Jurkat, Clone E6-1 (cell line): ENCODE measurements around the gene DNAH9.

ENCODE experiments used
- DNase-seq: peaks from one replicate; pipeline ENCODE4 v3.0.0-alpha.2; 2011; ENCODE audit warnings: low read depth, low spot score
- H3K4me3 ChIP-seq: 2 replicates; pipeline ENCODE4 v1.5.1; 2011; ENCODE audit warnings: mild to moderate bottlenecking, low read length, control low read depth, moderate library complexity

The DNAH9 gene

DNA sequence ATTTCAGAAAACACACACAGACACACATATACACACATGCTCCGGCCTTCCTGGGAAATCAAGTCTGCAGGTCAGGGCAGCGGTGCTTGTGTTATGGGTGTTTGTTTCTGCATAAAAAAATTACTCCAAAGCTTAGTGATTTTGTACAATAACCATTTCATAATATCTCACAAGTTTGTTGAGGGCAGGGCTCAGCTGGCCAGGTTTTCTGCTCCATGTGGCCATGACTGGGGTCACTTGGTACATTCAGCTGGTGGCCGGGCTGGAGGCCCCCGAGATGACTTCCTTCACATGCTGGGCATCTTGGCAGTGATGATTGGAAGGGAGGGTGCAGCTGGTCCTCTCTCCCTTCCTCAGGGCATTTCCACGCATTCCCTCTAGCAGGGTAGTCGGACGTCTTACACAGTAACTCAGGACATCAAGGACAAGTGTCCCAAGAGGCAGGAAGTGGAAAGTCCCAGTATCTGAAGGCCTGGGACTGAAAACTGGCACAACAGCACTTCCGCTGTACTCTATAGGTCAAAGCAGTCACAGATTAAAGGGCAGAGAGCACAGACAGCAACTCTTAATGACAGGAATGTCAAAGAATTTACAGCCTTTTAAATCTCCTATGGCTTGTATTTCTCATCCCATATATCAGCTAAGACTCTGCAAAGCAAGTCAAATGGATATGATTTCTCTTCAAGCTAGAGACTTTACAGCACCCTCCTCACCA, 271.6 kb downstream of the DNAH9 start:
- DNase-seq: no peak
- no peak overlapping the region for H3K4me3 ChIP-seq

DNA sequence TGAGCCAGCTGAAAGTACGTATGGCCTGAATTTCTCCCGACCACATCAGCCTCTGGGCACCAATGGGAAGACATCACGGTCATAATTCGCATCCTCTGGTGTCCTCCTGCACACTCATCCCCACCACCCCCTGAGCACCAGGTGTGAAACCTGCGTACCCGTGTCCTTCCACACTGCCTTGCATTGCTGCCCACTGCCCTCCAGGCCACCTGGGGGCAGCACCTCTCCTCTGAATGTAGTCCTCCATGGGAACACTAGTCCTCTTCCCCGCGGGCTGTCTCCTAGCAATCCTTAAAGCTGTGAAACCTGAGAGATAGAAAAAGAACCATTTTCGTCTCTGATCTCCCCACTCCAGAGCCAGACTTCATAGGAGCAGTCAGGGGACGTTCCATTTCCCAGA, 273.5 kb downstream of the DNAH9 start:
- DNase-seq: no peak
- no peak overlapping the region for H3K4me3 ChIP-seq

DNA sequence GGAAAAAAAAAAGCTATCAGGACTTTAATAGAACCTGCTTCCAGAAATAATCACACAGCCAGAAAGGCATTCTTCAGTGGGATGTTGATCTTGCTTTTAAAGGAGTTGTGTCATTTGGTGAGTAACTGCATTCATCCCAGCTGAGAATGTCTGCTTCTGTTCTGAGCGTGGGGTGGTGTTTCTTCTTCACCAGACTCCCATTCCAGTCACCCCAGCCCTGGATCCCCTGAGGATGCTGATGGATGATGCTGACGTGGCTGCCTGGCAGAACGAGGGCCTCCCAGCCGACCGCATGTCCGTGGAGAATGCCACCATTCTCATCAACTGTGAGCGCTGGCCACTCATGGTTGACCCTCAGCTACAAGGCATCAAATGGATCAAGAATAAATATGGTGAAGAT, 276.5 kb downstream of the DNAH9 start:
- DNase-seq: no peak
- no peak overlapping the region for H3K4me3 ChIP-seq

DNA sequence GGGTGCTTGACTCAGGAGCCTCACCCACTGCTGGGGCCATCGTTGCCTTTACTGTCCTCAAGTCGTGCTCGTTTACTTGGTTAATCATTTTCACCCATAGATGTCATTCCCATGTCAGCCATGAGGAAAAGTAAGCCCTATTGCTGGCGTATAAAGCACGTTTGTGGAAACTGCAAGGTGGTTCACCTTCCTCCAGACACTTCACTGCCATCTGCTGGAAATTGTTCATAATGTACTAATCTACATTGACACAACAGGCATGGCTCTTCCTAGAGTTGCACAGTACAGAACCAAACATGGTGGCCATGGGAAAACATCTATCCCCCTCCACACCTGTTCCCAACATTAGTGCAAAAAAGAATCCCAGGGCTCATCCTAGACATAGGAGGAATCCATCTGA, 282.4 kb downstream of the DNAH9 start:
- H3K4me3 ChIP-seq: no peak overlapping the region
- peak; percentile 37 for DNase-seq

DNA sequence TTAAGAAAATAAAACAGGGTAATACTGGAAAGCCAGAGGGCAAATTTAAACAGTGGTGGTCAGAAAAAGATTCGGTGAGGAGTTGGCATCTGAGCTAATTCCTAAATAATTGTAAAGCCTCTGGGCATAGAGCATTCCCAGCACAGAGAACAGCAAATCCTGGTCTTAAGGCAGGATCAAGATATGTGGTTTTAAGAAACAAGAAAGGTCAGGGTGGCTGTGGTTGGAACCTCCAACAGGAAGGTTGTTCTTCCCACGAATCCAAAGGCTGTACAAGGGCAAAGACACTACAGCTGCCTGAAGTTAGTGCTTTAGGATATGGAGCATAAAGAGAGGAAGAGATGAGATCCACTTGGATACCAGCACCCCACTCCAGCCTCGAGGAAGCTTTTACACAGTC, 284.4 kb downstream of the DNAH9 start:
- DNase-seq: no peak
- no peak overlapping the region for H3K4me3 ChIP-seq

DNA sequence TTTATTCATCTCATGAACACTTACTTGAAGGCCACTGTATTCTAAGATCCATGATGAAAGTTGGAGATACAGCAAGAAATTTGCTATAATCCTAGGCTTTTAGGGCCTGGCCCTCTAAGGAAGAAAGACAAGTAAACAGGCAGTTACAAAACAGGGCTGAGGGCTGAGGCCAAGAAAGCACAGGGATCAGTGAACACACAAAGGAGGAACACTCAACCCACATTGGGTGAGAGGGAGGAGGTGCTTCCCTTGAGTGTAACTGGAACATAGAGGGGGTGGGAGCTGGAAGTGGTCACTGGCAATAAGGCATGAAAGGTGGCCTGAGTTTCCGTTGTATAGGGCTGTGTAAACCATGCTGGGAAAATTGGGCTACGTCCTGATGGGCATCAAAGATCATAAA, 286.8 kb downstream of the DNAH9 start:
- DNase-seq: no peak
- H3K4me3 ChIP-seq: no peak overlapping the region

DNA sequence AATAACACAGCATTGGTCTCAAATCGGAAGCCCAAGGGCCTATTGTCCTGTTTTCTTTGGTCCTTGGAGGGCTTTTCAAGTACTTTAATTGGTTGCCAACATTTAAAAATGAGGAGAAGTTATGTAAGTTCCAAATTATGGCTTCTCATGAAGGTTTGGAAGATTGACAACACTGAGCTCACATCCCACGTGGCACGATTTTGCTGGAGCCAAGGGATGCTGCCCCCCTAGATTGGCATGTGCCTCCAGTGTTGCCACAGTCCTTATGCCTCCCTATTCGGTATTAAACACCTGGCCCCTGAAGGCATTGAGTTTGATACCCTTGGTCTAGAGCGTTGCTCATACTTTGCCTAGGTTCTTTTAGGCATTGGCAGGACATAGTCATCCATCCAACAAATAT, 291.0 kb downstream of the DNAH9 start:
- no peak for DNase-seq

DNA sequence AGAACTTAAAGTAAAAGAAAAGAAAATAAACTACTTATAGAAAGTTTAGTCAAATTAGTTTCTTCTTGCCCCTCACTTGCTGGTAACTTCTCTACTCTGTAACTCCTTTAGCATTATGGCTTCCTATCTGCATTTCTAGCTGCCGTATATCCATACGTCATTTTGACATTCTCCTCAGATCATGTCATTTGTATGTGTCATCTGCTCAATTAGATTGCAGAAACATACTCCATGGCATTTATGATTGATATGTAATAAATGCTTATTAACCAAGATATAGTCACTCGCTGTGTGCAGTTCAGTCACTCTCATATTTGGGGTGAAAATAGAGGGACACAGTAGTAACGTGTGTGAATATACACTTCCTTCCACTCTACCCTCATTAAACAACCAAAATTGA, 295.6 kb downstream of the DNAH9 start:
- H3K4me3 ChIP-seq: no peak overlapping the region
- DNase-seq: no peak

More for the DNA sequence above, 291.0 kb downstream of the DNAH9 start:
- no peak overlapping the region for H3K4me3 ChIP-seq

DNA sequence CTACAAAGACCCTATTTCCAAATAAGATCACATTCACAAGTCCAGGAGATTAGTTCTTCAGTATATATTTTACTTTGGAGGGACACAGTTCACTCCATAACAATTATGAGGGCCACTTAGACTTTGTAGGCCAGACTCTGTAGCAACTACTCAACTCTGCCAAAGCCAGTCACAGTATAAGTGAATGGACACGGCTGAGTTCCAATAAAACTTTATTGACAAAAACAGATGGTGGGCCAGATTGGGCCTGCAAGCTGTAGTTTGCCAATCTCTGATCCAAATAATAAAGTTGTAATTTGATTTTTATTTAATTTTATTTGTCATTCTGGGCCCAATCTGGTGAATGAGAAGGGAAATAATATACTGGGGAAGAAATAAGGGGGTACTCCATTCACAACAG, 297.9 kb downstream of the DNAH9 start:
- H3K4me3 ChIP-seq: no peak overlapping the region
- DNase-seq: no peak

DNA sequence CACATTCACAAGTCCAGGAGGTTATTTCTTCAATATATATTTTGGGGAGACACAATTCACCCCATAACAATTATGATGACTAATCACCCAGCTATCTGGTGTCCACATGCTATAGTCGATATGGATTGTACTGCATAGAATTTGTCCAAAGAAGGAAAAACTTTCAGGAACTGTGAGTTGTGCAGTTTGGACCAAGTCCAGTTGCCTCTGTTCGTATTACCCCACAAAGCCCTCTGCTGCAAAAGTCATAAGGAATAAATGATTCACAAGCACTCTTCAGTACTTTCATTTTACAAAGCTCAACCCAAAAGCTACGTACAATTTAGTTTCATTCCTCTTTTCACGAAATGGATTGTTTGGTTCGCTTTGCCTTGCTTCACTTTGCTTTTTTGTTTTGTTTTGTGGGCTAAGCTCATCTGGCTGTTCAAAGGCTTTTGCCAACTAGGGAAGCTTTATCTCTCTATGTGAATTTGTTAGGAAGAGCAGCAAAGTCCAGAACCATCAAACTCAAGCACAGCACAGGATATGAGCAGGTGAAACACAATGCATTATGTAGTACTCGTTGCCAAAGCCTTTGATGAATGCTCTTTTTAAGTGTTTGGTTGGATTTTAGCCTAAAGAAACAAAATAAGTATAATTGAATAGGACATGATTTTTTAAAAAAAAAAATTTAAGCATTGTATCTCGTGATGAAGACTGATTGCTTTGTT, 300.4 kb downstream of the DNAH9 start:
- no peak overlapping the region for H3K4me3 ChIP-seq
- no peak for DNase-seq

DNA sequence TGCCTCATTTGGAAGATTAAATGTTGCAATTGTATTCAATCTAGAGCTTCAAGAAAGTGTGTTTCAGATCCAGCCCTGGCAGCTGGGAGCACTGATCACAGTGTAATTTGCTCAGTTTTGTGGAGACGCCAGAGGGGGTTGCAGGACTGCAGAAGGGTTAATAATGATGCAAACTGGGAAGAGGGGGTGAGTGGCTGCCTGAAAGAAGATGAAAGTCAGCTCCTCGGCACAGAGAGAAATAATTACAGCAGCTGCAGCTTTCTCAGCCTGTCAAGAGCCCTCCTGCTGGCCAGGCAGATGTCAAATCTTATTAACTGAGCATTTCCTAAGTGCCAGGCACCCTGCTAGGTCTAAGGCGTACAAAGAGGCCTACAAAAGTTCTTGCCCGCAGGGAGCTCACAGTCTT, 301.3 kb downstream of the DNAH9 start:
- no peak overlapping the region for H3K4me3 ChIP-seq
- DNase-seq: no peak

DNA sequence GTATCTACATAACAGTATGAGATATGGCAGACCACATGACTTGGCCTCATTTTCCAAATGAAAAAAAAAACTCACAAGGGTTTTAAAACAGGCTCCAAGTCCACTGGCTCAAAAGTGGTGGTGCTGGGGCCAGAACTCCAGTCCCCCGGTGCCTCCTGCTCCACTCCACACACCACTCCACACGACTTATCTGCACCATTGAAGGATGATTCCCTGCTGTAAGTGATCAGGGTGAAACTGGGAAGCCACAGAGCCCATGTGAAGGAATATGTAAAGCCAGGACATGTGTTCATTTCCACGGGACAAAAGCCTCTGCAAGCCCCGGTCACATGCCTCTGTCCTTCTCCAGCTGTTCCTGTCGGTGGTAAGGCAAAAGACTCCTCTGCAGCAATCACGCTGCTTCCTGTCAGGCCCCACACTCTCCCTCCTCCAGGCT, 301.8 kb downstream of the DNAH9 start:
- H3K4me3 ChIP-seq: no peak overlapping the region
- DNase-seq: no peak

DNA sequence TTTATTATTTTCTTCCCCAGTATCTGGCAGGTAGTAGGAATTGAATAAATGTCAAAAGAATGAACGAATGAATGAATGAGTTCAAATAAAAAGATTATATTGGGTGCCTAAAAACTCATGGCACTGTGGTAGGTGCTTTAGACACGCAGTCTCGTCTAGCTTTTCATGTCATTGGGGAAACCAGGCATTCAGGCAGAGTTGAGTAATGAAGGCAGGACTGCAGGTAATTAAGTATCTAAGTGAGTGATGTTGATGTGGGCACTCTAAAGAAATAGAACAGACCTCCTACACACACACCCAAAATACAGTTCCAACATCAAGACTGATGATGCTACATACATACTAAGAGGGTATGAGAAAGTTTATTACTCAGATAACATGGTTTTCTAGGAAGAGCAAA, 302.4 kb downstream of the DNAH9 start:
- H3K4me3 ChIP-seq: no peak overlapping the region
- no peak for DNase-seq

DNA sequence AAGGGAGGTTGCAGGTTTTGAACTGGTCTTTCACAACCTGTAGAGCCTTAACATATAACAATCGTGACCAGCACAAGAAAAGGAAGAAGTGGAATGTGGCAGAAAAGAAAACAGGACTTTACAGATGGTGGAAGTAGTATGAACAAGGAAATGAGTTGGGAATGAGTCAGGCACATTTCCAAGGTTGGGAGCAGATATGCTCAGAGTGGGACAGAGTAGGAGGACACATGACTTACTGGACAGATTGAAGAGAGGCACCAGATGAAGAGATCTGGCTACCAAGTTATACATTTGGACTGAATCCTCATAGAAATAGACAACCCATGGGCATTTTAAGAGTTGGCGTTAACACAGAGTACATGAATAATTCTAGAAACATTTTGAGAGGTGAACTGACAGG, 303.7 kb downstream of the DNAH9 start:
- no peak for DNase-seq
- no peak overlapping the region for H3K4me3 ChIP-seq

DNA sequence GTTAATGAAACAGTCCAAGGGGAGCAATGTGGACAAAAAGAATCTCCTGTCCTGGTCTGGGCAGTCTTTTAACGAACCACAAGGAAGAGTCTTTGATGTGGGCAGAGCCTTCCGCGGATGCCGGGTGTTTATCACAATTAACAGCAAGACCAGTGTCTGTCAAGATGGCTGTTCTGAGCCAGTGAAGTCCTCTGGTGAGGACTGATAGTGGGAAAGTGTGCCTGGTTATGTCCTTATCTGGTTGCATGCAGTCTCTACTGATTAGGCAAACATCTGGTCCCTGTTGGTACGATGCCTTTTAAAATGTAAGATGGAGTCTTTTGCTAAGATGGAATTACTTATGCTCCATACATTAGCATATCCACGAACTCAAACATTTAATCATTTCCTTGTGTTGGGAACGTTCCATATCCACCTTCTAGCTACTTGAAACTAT, 310.5 kb downstream of the DNAH9 start:
- no peak overlapping the region for H3K4me3 ChIP-seq
- peak; percentile 37 for DNase-seq

DNA sequence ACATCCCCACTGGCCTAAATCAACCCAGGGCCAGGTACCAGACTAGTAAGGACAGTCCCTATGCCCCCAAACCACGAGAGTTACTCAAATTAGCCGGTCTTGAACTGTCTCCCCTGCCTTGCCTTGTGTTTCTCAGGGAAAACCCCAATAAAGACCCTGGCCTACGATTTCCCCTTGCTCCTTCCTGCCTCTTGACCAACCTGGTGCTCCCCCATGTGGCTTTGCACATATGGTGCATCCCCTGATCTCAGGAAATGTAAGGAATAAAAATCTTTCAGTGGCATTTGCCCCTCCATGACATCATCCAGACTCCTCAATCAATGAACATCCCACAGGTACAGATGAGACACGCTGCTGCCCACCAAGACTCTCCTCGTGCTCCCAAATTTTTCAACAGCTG, 311.1 kb downstream of the DNAH9 start:
- no peak for DNase-seq
- no peak overlapping the region for H3K4me3 ChIP-seq

DNA sequence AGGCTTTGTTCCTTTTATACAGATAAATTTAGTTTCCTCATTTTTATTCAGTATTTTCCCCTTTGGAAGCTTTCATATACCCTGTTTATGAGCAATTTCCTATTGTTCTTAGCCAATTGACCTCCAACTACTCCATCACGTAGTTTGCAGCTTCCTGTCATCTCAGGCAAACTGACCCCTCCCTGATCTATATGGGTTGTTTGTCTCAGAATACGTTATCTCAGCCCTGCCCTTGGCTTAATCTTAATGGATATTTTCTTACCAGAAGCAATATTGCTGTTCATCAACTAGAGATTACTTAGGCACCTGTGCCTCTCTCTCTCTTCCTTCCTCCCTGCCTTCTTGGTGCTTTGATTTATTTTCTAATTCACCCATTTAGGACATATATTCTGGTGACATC, 317.8 kb downstream of the DNAH9 start:
- DNase-seq: no peak
- H3K4me3 ChIP-seq: no peak overlapping the region

DNA sequence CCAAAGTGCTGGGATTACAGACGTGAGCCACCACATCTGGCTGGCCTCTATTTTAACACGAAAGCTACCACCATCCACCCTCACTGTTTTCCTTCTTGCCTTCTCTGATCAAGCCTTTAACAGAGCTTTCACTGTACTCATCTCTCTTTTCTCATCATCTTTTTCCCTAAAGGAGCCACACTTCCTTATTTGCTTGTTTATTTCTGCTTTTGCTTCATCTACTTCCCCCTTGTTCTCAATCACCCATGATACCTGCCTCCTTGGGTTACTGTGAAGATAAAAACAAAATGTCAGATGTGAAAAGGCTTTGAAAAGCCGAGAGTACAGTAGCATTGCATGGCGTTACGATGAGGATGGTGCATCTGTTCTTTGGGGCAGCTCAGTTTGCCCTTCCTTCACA, 319.1 kb downstream of the DNAH9 start:
- H3K4me3 ChIP-seq: no peak overlapping the region
- no peak for DNase-seq

DNA sequence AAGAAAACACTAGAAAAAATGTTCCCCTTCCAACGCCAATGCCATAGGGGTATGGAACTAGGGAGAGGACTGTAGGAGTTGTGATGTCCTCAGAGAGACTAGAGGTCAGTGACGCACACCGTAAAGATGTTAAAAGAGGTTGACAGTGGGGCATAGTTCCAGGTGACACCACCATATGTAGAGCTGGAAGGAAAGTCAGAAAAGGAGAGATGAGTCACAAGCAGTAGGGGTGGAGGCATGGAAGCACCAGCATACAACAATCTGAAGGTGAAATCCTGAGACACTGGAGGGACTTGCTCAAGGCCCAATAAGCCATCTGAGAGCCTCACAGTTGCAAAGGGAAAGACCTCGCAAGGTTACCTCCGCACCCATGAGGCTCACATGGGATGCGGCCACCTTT, 323.0 kb downstream of the DNAH9 start:
- DNase-seq: no peak

DNA sequence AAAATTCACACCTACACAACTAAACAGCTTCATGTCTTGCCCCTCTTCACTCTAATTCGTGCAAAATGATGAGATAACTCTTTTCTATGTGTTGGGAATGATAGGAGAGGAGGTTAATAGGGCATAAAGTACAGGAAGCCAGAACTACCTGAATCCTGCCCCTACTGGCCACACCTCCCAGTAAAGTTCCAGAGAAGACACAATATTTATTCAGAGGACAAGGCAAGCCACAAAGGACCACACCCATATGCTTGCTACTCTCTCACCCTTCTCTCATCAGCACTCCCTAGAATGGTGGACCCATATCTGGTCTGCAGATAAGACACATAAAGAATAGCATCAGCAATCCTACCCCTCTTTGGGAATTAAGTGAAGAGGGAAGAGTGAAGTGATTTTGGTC, 324.4 kb downstream of the DNAH9 start:
- no peak overlapping the region for H3K4me3 ChIP-seq
- no peak for DNase-seq

More for the DNA sequence above, 323.0 kb downstream of the DNAH9 start:
- no peak overlapping the region for H3K4me3 ChIP-seq

DNA sequence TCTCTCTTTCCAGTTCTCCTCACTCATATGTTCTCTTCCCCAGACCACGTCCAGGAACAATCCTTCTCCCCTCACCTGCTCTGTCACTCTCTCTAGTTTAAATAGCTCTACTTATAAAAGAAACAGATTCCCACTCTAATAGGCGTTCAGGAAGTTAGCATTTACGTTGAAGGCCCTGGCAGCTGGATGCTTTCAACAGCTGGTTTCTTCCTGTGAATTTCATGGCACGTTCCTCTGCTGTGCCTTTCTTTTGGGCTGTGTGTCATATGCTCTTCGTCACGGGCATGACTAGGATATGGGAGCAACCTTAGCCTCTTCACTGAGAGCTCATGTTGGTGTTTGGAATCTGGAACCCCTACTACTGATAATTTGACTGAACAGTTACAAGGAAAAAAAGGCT, 325.8 kb downstream of the DNAH9 start:
- H3K4me3 ChIP-seq: no peak overlapping the region
- DNase-seq: no peak
